Measurements from ENCODE around the gene TBCEL.
A peak's percentile ranks its signal among the peaks of the same experiment; 100 is the strongest.
"Not testable (repeated sequence)": the region's sequence is repeated elsewhere in the genome, so short reads cannot be mapped to it uniquely, and the experiment has no call there.

TBCEL gene

DNA sequence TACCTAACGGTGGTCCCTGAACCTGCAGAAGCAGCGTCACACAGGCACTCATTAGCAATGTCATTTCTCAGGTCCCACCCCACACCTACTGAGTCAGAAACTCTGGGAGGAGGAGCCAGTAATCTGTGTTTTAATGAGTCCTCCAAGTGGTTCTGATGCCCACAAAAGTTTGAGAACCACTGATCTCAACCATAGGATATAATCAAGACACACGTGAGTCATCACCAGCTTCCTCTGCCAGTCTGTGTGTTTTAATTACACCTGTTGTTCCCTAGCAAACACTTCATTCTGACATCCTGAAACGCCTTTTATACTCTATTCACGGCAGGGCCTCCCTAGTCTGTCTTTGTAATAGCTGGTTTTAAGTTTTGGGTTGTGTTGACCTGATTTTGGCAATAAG, 82.9 kb downstream of the TBCEL start:
- no peak for DNase-seq (ENCODE audit: low read depth)

- no peak for DNase-seq (ENCODE audit: low read depth)
These were observed 84.5 kb downstream of the TBCEL start for GRCh38 chr11:121108413-121108812.

DNA sequence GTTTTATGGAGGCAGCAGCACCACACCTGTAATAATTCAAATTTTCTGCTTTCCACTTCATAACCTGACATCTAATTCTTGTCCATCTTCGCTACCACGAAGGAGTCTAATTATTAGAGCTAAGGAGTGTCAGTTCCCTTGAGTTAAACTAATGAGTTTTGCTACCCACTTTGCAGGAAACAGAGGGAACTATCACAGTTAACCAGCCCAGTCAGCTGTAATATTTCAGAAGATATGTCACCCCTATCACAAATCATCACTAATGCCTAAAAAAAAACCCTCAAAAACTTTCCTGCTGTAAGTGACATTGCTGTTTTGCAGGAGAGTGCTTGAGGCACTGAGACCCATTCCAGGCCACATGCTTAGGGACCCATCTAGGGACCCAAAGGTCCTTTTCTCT, 85.6 kb downstream of the TBCEL start:
- no peak for DNase-seq (ENCODE audit: low read depth)

DNA sequence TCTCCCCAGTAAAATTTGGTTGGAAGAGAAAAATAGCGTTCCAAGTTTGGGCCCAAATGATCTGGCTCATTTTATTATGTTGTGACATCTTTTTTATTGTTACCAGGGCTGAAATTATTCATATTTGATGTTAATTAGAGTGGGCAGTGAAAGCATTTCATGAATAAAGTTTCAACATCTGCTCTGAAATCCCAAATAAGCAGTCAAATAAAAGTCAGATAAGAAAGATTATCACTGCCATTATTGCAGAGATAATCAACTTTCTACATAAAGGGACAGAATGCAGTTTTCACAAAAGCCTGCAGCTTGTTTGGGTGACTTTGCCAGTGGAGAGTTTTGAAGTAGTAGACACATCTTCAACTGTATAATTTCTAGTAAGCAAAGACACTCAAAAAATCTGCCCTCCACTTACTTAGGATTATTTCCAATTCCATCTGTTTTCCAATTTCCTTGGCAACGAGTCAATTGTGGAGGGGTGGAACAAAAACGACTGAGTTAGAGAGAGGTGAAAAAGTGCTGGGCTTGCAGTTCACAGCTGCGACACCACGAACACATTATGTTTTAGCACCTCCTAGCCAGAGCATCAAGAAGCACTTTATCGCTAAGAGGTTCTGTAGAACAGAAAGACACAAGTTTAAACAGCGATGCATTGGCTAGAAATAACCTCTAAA, 86.1 kb downstream of the TBCEL start:
- DNase-seq (ENCODE audit: low read depth) = no peak

DNA sequence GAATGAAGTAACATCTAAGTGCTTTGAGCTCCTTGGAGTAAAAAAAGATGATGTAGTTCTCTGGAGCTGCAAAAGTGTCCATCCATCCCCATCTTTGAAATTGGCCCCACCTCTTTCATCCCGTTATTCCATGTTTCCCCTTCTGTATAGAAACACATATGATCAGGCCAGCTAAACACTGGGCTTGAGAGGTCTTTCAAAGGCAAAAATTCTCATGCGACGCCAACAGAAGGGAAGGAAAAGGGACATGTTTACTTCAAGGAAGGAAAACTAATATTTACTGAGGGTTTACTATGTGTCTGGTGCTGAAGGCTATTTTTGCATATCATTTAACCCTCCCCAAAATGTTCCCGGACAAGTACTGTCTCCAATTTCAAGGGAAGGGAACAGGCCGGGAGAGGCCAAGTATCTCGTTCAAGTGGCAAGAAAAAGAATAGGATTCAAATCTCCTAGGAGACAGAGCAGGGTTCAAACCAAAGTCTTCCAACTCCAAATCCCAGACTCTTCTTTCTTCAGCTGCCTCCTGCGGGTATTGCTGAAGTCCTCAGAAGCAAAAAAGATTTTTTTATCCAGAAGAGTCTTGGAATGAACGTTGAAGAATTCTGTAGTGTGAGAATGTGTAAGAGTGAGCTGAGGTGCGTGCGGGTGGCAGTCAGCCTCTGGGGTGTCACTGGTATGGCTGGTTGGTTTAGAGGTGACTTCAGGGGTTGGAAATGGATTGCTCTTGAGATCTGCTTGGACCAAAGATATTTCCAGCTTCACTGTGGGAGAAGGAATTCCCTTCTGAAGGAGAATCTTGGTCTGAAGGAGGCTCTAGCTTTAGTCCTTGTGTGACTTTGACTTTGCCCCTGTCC, 87.2 kb downstream of the TBCEL start:
- DNase-seq (ENCODE audit: low read depth) = no peak

- peak; percentile 80 for DNase-seq (ENCODE audit: low read depth)
These were observed 88.9 kb downstream of the TBCEL start for GRCh38 chr11:121112498-121113455.

- DNase-seq (ENCODE audit: low read depth) = no peak
These were observed 89.7 kb downstream of the TBCEL start for GRCh38 chr11:121113611-121114010.

DNA sequence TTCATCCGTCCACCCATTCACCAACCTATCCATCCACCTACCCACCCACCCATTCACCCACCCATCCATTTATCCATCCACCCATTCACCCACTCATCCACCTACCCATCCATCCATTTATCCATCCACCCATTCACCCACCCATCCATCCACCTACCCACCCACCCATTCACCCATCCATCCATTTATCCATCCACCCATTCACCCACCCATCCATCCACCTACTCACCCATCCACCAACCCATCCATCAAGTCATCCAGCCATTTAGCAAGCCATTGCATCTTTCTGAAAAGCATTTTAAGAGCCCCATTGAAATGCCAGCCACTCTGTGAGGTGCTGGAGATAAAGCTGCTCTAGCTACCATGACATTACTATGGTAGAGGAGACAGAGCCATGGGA, 91.1 kb downstream of the TBCEL start:
- not testable (repeated sequence) for DNase-seq (ENCODE audit: low read depth)

DNA sequence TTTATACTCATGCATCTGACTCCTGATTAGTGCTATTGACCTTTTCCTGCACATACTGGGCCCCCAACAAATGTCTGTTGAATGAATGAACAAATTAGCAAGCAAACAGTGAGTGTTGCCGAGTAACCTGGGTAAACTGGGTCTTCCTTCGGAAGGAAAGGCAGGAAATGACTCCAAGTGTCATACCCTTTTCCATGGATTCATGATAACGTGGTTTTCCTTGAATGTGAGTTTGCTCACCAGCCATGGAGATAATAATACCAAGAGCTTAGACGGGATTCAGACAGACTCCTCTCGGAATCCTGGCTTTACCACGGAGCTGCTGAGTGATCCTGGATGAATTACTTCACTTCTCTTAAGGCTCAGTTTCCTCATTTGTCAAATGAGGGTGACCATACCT, 93.9 kb downstream of the TBCEL start:
- DNase-seq (ENCODE audit: low read depth) = peak; percentile 25

DNA sequence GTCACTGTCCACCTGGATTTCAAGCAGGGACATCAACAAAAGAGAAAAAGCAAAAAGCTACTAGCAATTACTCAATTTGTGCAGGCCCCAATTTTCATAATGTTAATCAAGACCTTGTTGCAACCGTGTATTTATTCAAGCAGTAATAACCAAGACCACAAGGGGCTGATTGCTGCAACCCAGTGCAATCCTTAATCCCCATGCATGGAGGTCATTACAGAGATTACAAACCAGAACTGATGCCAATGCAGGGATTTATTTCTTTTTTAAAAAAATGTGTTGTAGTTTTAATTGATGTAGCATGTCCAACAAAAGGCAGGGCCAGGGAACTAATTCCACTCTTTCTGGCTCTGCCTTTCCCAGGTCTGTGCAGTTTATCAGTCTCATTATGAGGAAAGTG, 95.5 kb downstream of the TBCEL start:
- no peak for DNase-seq (ENCODE audit: low read depth)

DNA sequence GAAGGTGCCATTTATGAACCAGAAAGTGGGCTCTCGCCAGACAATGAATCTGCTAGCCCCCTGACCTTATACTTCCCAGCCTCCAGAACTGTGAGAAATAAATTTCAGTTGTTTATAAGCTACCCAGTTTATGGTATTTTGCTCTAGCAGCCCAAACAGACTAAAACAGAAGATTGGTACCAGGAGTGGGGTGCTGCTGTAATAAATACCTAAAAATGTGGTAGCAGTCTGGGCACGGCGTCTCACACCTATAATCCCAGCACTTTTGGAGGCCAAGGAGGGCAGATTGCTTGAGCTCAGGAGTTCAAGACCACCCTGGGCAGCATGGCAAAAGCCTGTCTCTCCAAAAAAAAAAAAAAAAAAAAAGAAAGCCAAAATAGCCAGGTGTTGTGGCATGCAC, 98.4 kb downstream of the TBCEL start:
- no peak for DNase-seq (ENCODE audit: low read depth)

DNA sequence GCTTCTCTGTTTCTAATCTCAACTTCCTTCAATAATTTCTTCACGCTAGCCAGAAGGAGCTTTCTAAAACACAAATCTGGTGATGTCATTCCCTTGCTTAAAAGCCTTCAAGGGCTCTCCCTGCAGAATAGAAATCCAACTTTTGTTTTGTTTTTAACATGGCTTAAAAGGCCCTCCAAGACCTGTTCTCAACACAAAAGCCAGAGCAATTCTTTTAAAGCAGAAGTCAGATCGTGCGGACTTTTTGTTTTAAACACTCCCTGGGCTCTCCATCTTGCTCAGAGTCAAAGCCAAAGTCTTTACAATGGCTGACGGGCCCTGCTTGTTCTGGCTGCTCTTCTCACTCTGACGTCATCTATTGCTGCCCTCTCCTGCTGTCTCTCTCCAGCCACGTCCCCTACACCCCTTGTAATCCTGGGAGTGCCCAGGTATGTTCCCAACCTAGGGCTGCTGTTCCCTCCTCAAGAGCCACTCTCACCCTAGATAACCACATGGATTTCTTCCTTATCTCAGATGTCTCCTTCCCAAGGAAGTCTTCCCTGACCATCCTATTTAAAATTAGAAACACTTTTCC, 99.7 kb downstream of the TBCEL start:
- no peak for DNase-seq (ENCODE audit: low read depth)

- DNase-seq (ENCODE audit: low read depth) = no peak
These were observed 103.9 kb downstream of the TBCEL start for GRCh38 chr11:121127809-121128208.

DNA sequence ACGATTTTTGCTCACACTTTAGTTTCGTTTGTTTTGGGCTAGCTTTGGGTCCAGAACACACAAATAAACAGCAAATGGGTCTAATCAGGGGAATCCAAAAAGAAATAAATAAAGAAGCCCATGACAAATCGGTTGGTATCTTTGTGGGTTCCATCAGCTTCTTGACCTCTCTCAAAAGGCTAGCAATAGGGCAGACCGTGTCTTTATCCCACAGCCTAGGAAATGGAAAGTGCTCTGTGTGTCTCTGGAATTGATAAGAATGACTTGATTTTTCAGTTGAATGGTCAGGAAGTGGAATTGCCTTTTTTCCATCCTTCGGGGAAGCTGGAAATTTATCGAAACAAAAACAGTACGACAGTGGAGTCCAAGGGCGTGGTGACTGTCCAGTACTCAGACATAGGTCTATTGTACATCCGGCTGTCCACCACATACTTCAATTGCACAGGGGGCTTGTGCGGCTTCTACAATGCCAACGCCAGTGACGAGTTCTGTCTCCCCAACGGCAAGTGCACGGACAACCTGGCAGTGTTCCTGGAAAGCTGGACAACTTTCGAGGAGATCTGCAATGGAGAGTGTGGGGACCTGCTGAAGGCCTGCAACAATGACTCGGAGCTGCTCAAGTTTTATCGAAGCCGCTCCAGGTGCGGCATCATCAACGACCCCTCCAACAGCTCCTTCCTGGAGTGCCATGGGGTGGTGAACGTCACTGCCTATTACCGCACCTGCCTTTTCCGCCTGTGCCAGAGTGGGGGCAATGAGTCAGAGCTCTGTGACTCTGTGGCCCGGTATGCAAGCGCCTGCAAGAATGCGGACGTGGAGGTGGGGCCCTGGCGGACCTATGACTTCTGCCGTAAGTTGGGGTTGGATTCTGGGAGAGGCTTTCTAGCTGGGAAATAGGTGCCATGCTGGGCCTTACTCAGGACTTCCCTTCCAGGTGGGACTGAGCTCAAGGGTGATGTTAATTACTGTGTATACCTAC, 105.7 kb downstream of the TBCEL start:
- no peak for DNase-seq (ENCODE audit: low read depth)

DNA sequence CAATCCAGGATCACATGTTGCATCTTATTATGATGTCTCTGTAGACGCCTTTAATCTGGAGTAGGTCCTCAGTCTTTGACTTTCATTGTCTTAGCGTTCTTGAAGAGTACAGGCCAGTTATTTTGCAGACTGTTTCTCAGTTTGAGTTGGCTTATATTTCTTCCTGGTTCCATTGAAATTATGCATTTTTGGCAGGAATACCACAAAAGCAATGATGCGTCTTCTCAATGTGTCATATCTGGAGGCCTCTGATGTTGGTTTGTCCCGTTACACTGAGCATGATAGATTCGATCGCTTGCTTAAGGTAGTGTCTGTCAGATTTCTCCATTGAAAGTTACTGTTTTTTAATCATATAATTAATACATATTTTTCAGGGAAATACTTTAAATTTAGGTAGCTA, 107.8 kb downstream of the TBCEL start:
- no peak for DNase-seq (ENCODE audit: low read depth)

DNA sequence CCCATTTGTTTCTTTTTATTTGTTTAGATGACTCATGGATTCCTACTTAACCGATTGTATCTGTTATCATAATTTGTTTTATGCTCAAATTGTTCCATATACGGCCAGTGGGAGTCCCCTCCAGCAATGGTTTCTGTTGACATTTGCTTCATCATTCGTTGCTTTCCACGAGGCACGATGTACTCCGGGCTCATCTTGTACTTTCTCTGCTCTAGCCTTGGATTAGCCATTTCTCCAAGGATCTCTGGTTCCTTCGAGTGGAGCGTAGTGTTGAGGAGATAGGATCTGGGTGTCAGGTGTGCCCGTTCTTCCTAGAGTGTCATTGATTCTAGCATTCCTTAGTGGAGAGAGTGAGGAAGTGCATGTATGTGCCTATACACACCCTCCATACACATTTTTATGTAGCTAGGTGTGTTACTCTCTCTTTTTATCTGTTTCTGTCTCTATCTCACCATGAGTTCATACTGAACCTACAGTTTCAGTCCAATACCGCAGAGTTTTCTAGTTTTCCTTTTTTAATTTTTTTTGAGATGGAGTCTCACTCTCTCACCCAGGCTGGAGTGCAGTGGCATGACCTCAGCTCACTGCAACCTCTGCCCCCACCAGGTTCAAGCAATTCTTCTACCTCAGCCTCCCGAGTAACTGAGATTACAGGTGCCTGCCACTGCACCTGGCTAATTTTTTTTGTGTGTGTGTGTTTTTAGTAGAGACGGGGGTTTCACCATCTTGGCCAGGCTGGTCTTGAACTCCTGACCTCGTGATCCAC, 108.5 kb downstream of the TBCEL start:
- peak; percentile 12 for DNase-seq (ENCODE audit: low read depth)

DNA sequence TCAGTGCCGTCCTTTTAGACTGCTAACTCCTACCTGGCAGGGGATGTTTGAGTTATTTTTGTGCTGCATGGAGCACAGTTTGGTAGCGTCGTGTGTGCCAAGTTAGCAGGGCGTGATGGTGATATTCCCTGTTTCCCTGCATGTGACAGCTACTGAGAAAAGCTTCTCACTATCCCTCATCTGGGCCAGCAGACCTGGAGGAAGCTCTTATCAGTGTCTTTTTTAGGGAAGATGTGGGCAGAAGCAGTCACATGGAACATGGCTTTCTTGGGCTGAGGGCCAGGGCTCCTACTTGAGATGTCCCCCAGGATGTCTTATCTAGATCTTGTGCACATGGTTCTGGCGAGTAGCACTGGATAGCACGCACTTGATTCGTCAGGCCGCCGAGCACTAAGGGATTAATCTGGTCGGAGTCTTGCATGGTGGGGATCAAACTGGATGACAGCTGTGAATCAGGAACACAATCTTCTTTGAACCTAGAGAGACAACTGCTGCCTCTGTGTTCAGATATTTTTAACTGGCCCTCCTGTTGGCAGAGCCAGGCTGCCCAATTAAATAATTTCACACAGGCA, 110.9 kb downstream of the TBCEL start:
- DNase-seq (ENCODE audit: low read depth) = no peak

- no peak for DNase-seq (ENCODE audit: low read depth)
These were observed 113.1 kb downstream of the TBCEL start for GRCh38 chr11:121137005-121137404.

GRCh38 chr11:121138259-121138658, 114.4 kb downstream of the TBCEL start:
- DNase-seq (ENCODE audit: low read depth) = no peak

GRCh38 chr11:121140369-121140768, 116.5 kb downstream of the TBCEL start:
- no peak for DNase-seq (ENCODE audit: low read depth)

All from ELR (cell line).